ENCODE data around the gene PRKD1.
"Not testable (repeated sequence)": the region's sequence is repeated elsewhere in the genome, so short reads cannot be mapped to it uniquely, and the experiment has no call there.

PRKD1 gene

DNA sequence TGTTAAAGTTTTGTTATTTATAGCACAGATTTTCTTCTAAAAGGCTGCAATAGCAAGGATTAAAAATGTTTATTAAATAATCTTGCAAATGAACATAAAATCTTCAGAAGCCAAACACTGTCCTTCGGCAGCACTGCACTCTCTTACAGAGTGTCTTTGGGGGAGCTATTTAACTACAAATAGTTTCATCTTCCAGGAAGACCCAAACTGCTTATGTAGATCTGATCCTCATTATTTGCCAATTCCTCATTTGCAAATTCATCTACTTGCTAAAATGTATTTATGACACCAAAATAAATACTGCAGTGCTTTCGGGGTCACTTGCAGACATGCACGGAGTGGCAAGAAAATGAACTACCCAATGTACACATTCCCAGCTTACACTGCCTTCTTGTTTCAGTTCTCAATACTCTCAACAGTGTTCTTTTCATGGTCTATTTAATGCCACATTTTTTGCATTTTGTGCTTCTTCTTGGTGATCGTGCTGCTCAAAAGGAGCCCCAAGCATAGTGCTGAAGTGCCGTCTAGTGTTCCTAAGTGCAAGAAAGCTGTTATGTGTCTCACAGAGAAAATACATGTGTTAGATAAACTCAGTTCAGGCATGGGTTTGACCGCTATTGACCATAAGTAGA, 128.1 kb downstream of the PRKD1 start:
- DNase-seq (ENCODE audit: low read depth in 1 of 2, low spot score in 1 of 2) = no peak

DNA sequence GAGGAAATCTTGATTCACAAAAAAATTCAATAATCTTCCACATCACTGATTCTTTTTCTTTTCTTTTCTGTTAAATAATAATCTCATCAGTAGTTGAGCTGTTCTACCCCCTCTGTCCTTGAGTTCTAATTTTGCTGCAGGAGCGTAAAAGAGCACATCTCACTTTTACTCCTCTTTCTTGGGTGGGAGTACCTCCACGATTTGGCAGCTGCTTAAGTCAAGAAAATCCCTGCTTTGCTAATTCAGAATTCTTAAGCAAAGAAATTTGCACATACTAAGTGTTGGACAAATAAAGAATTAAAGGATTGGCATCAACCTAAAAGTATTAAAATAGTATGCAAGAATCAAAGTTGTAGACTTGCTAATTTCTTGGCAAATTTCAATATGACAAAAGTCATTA, 128.8 kb downstream of the PRKD1 start:
- no peak for DNase-seq (ENCODE audit: low read depth in 1 of 2, low spot score in 1 of 2)

DNA sequence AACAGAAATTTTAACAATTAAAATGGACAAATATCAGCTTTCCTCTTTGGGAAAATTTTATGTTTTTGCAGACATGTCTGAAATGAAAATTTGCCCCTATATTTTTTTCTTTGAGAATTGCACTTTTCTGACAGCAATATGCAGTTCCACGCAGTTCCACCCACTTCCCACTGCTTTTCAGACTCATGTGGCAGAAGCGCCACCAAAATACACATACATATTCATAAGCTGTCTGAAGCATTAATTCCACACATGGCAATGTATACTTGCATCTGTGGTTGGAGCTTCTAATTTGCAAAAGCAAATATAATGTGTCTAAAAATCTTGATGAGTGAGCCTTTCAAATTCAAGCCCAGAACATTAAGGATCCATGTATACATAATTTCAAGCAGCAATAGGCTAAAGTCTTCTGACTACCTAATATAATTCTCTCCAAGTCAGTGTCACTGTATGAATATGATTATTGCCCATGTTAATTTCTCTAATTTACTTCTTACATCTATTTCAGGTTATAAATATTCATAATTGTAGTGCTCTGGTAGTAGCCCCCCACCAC, 129.5 kb downstream of the PRKD1 start:
- DNase-seq (ENCODE audit: low read depth in 1 of 2, low spot score in 1 of 2) = no peak

DNA sequence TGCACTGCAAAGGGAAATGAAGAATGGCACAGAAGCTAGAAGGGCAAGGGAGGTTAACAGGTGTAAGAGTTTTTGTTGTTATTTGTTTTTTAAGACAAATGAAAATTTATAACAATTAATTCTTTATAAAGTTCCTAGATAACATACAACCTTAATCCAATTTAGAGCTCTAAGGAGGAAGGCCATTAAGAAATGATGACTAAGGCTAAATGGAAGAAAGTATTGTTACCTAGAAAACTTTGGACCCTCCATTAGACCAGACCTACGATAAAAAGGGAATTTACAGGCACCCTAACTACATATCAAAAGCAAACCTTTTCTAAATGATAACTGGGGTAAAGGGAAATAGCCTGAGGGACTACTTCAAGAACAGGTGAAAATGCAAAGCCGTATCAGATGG, 130.8 kb downstream of the PRKD1 start:
- DNase-seq (ENCODE audit: low read depth in 1 of 2, low spot score in 1 of 2) = no peak

DNA sequence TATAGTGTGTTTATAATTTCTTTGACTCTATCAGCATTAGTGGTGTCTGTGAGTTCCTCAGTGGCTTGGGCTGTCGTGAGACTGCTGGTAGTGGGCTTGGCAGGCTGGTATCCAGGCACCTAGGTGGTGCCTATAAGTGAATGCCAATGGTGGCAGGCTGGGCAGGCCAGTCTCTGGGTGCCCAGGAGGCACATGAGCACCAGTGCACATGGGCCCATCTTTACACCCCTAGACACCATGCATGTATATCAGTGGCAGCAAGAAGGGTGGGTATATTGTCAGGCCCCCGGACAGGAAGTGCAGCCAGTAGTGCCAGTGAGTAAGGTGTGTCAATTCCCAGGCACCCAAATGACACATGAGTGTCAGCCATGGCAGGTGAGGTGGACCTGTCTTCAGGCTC, 138.2 kb downstream of the PRKD1 start:
- DNase-seq (ENCODE audit: low read depth in 1 of 2, low spot score in 1 of 2) = no peak

DNA sequence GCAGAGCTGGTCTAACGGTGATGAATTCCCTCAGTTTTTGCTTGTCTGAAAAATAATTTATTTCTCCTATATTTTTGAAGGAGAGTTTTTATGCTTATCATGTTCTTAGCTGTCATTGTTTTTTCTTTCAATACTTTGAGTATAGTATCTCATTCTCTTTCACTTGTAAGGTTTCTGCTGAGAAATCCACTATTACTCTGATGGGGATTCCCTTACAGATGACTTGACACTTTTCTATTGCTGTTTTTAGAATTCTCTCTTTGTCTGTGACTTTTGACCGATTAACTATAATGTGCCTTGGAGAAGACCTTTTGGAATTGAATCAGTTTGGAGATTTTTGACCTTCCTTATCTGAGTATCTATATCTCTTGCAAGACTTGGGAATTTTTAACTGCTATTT, 139.6 kb downstream of the PRKD1 start:
- no peak for DNase-seq (ENCODE audit: low read depth in 1 of 2, low spot score in 1 of 2)

DNA sequence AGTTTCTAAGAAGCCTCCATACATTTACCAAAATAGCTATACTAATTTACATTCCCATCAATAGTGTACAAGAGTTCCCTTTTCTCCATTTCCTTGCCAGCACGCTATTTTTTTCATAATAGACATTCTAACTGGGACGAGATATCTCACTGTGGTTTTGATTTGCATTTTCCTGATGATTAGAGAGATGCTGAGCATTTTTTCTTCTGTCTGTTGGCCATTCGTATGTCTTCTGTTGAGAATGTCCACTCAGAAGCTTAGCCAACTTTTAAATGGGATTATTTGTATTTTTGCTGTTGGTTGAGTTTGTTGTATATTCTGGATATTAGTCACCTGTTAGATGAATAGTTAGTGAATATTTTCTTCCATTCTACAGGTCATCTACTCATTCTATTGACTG, 144.1 kb downstream of the PRKD1 start:
- no peak for DNase-seq (ENCODE audit: low read depth in 1 of 2, low spot score in 1 of 2)

DNA sequence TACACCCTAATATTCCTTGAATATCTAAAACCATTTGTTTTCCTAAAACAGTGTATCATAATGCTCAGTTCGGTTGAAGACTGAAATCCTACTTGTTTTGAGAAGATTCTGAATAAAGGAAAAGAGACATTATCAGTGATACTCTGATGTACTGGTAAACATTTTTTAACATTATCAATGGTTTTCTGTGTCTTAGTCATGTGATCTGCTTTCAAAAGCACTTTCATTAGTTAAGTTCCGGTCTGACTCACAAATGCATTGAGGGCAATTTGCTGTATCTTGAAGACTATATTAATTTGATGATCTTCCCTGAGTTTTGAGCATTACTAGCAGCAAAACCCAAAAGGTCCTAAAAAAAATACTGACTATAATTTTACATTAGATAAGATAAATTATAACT, 145.6 kb downstream of the PRKD1 start:
- no peak for DNase-seq (ENCODE audit: low read depth in 1 of 2, low spot score in 1 of 2)

DNA sequence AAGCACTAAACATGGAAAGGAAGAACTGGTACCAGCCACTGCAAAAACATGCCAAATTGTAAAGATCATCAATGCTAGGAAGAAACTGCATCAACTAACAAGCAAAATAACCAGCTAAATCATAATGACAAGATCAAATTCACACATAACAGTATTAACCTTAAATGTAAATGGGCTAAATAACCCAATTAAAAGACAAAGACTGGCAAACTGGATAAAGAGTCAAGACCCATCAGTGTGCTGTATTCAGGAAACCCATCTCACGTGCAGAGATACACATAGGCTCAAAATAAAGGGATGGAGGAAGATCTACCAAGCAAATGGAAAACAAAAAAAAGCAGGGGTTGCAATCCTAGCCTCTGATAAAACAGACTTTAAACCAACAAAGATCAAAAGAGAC, 150.5 kb downstream of the PRKD1 start:
- DNase-seq (ENCODE audit: low read depth in 1 of 2, low spot score in 1 of 2) = not testable (repeated sequence)

DNA sequence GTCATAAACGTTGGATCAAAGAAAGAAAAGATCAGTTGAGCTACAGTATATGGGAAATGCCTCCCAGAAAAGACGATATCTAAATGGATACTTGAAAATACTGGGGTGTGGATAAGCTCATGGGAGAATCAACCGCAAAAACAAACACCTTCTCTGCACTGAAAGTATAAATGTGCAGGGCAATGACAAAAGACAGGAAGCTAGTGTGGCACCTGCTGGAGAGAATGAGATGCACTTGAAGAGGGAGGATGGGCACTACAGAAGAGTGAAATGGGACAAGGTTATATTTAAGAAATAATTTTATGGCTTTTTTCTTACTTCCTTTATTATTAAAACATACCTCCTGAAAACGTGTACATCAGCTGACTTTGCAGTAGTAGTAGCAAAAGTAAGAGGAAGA, 153.7 kb downstream of the PRKD1 start:
- no peak for DNase-seq (ENCODE audit: low read depth in 1 of 2, low spot score in 1 of 2)

DNA sequence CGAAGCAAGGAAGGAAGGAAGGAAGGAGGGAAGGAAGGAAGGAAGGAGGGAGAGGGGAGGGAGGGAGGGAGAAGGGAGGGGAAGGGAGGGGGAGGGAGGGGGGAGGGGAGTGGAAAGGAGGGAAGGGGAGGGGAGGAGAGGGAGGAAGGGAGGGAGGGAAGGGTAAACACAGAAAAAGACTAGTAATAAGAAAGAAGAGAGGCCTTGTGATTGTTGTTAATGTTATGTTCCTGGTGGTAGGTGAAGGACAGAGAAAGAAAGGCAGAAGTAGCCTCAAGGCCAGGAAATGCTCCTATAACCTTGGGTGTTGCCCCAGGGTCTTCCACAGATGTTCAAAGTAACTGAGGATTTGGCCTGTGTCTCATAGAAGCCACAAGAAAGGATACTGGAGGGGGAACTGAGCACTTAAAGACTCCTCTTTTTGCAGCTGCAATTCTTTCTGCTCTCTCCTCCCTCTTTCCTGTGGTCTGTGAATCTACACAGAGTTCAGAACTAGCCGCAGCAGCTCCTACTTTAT, 164.2 kb downstream of the PRKD1 start:
- DNase-seq (ENCODE audit: low read depth in 1 of 2, low spot score in 1 of 2) = no peak

DNA sequence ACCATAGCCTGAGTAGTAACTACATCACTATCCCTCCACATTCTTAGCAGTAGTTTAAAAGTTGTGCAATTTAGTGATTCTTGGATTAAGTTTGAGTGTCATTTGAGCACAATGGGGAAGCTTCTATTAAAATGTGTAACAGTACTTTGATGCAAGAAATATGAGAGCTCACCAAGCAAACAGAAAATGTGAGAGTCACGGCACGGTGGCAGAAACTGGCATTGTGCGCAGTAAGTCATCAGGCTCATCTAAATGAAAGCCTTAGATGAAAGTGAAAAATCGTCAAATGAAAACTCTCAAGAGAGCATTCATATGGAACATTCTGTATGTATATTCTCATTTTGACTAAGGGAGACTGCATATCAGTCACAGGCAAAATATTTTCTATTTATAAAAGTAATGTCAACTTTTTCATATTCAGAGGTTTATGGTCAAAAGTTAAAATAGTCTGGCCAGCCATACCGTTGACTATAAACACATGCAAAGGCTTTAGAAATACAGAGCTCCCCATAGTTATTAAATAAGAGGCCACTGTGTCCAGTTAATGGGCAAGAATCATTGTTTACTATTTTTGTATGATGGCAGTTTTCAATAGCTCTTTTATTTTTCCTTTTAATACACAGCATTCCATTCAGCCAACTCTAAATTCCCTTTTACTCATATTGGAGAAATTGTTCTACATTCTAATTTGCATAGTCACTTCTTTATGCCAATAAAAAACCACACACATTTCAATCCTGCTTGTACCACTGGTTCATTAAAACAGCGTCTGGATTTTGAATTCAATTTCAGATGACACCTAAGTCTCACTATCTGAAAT, 167.9 kb downstream of the PRKD1 start:
- no peak for DNase-seq (ENCODE audit: low read depth in 1 of 2, low spot score in 1 of 2)

DNA sequence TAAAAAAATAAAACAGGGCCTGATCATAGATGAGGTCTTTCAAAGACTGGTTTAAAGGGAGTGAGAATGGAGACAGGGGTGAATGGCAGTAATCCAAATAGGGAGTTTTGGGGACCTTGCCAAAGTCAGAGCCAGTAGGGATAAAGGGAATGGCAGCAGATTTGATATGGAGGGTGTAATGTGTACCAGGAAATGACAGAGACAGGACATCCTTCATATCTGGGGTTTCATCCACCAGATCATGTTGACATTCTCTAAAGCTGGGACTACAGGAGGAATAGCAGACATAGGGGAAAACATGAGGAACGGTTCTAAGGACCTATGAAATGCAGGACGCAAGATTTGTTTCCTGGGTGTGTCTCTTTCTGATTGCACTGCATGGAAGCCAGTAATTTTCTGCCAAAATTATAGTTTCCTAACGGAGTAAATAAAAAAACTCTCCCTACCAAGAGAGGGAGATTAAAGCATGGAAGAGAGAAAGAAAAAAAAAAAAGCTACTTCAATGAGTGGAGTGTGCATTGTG, 169.9 kb downstream of the PRKD1 start:
- DNase-seq (ENCODE audit: low read depth in 1 of 2, low spot score in 1 of 2) = no peak

DNA sequence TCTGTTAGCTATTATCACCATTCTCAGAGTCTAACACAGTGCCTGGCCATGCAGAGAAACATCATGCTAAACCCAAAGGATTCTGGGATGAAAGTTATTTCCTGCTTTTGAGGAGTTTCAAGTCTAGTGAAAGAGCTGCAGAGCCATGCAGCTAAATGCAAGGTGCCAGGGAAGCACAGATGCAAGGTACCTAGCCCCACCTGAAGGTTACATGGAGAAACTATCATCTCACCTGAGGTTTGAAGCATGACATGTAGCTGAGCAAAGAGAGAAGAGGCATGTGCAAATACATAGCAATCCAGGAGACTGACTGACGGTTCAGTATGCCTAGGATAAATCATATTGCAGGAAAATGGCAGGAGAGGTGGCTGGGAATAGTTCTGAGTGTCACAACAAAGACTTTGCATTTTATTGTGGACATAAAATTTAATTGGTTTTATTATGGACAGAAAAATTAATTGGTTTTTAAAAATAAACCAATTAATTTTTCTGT, 170.4 kb downstream of the PRKD1 start:
- DNase-seq (ENCODE audit: low read depth in 1 of 2, low spot score in 1 of 2) = no peak

DNA sequence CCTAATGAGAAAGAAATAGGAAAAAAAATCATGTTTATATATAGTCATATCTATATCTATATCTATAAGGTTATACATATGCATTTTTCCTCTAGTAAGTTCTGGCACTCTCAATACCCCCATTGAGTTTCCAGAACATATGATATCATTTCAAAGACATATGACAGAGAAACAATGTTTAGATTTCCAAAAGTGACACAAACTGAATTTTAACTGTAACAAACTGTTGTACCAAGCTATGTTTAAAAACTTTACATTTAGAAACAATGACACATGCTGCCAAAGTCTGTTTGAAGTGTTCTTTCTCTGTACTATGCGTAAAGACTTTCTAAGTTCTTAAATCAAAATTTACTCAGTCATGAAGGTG, 171.6 kb downstream of the PRKD1 start:
- DNase-seq (ENCODE audit: low read depth in 1 of 2, low spot score in 1 of 2) = no peak

DNA sequence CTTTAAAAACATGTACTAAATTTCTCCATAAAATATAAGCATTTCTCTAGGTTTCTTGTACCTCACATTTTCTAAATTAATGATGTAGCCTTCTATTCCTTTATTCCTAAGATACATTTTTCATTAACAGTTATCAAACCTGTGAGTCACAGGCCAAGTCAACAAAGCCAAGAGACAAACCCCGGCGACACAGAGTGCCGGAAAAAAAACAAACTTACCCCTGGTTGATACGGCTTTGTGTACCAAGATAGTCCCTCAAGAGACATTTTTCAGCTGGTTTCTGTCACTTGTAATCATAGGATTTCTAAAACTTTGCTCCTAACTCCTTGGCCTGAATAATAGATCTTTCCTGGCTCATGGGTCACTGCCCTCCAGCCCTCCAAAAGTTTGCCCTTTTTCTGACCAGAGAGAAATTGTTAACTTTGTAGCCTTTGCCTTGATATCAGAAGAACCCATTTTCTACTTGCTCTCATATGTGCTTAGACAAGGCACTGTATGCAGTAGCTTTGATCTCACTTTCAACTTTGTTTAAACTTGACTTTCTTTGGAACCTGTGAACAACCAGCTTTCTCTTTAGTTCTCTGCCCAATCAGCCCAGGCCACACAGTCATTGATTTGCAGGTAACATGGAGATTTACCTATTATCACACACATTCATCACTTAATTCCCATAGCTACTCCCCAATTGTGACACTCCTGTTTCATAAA, 172.2 kb downstream of the PRKD1 start:
- no peak for DNase-seq (ENCODE audit: low read depth in 1 of 2, low spot score in 1 of 2)

DNA sequence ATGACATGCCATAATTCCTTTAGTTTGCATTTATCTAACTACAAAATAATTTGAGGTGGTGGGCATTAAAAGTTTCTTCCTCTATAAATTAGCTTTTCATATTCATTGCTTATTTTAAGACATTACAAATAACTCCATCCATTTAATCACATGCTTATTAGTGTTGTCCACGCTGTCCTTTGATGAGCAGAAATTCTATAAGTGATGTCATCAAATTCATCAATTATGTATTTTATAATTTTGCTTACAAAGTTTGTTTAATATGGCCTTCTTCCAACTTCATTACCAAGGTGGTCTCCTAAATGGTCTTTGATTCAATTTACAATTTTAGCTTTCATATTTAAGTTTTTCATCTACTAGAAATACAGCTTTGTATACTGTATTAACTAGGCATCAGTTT, 173.5 kb downstream of the PRKD1 start:
- DNase-seq (ENCODE audit: low read depth in 1 of 2, low spot score in 1 of 2) = no peak

DNA sequence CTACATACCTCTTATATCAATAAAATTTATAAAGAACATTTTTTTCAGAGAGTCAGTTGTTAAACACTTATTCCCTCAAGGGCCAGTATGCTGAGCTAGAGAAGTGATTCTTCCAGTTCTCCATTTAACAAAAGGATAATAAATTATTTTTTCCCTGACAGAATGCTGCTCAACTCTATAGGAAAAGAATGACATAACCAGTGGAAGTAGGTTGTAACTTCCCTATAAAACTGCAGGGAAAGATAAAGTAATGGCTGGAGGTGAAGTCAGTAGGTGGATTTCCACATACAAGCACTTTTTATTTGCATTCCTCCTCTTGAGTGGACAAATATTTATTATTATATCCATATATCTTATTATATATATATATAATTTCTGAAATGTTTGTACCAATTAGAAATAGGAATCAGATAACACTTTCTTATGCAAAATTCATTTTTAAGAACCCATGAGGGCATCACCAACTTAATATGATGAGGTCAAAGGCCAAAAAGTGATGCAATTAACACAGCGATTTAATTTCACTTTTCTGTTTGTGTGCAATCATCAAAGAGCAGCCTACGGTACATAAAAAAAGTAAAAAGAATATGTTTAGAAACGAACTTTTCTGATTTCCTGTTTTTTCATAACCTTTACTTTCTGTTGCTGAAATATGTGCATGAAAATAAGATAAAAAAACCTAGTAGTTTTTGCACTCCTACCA, 175.3 kb downstream of the PRKD1 start:
- DNase-seq (ENCODE audit: low read depth in 1 of 2, low spot score in 1 of 2) = no peak

DNA sequence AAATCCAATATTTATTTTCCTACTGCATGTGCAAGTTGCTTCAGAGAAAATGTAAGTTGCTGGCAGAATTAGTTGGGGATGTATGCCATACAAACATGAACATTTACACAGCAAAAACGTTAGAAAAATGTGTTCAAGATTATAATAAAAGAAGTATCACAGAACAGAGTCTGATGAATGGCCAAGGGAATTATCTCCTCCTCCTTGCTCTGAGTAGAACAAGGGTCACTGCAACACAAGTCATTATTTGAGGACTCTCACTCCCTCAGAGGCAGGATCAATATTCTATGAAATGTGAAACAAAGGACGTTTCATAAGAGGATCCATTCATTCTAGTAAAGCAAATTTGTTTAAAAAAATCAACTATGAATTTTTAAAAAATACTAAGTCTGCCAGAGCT, 177.8 kb downstream of the PRKD1 start:
- DNase-seq (ENCODE audit: low read depth in 1 of 2, low spot score in 1 of 2) = no peak

DNA sequence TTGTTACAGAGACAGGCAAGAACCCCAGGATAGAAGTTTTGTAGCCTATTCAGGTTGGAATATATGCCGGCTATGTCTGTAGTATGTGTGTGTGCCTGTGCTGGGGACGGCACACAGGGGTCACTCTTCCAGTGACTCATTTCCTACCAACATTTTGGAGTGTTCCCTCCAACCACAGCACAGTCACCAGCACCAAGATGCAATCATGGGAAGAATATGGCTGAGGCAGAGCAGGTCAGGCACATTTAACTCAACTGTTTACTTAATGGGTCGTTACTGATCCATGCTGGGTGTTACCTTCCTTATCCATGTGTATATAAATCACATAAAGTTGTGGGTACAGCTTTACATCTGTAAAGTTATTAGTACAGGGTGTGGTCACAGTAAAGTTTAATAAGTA, 178.3 kb downstream of the PRKD1 start:
- no peak for DNase-seq (ENCODE audit: low read depth in 1 of 2, low spot score in 1 of 2)

DNA sequence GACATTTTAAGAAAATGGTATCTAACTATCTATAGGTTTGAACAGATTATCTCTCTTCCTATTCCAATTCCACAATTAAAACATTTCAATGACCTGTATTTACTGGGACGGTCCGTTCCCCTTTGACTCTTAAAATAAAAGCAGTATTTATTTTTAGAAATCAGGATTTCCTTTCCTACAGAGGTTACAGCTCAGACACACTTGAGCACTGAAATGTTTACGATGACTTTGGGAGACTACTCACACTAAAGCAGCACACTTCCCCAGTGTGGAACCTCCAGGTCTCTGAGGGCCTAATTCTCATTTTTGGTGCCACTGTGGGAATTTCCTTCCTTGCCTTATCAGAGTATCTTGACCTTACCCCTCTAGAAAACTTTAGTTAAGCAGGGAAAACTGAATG, 181.8 kb downstream of the PRKD1 start:
- DNase-seq (ENCODE audit: low read depth in 1 of 2, low spot score in 1 of 2) = no peak
